Measurements from ENCODE around the gene PRKAG1. TPM values are rescaled to one million over a fixed set of nuclear protein-coding genes. Genes with fewer than 3 reads are reported as not detected.

PRKAG1 gene
- total RNA-seq, 1 donor from 2014 or later, result 49.2 TPM

DNA sequence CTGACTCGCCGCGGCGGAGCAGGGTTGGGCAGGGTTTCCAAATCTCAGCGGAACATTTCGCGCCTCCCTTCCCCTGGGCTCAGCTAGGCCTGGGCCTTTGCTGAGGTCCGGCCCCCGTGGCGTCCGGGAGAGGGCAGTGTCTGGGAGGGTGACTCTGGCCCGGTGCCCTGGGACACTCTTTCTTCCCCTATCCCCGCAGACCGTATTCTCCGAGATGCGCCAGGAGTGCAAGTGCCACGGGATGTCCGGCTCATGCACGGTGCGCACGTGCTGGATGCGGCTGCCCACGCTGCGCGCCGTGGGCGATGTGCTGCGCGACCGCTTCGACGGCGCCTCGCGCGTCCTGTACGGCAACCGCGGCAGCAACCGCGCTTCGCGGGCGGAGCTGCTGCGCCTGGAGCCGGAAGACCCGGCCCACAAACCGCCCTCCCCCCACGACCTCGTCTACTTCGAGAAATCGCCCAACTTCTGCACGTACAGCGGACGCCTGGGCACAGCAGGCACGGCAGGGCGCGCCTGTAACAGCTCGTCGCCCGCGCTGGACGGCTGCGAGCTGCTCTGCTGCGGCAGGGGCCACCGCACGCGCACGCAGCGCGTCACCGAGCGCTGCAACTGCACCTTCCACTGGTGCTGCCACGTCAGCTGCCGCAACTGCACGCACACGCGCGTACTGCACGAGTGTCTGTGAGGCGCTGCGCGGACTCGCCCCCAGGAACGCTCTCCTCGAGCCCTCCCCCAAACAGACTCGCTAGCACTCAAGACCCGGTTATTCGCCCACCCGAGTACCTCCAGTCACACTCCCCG is 37.4 kb downstream of the PRKAG1 start:
- peaks cover 44% of the 10 kb centered on the region for H3K4me1 ChIP-seq
- peaks cover 96% of the 10 kb centered on the region for H3K27me3 ChIP-seq (ENCODE audit: low read depth)
- intact Hi-C loops (cut with DNase I), result no loop called here
- TF ChIP-seq, protein P1, sequence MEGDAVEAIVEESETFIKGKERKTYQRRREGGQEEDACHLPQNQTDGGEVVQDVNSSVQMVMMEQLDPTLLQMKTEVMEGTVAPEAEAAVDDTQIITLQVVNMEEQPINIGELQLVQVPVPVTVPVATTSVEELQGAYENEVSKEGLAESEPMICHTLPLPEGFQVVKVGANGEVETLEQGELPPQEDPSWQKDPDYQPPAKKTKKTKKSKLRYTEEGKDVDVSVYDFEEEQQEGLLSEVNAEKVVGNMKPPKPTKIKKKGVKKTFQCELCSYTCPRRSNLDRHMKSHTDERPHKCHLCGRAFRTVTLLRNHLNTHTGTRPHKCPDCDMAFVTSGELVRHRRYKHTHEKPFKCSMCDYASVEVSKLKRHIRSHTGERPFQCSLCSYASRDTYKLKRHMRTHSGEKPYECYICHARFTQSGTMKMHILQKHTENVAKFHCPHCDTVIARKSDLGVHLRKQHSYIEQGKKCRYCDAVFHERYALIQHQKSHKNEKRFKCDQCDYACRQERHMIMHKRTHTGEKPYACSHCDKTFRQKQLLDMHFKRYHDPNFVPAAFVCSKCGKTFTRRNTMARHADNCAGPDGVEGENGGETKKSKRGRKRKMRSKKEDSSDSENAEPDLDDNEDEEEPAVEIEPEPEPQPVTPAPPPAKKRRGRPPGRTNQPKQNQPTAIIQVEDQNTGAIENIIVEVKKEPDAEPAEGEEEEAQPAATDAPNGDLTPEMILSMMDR (IDR thresholded peaks at IDR 0.05), result peak; percentile 19
- DNase-seq, result peak; percentile 57
- H3K36me3 ChIP-seq, result no peaks in the 10 kb centered on the region
- peak; percentile 38 to 60 for ATAC-seq
- H3K9me3 ChIP-seq, result no peaks in the 10 kb centered on the region
- H3K4me3 ChIP-seq, result peak overlapping the region; percentile 51
- no peak overlapping the region for H3K27ac ChIP-seq

DNA sequence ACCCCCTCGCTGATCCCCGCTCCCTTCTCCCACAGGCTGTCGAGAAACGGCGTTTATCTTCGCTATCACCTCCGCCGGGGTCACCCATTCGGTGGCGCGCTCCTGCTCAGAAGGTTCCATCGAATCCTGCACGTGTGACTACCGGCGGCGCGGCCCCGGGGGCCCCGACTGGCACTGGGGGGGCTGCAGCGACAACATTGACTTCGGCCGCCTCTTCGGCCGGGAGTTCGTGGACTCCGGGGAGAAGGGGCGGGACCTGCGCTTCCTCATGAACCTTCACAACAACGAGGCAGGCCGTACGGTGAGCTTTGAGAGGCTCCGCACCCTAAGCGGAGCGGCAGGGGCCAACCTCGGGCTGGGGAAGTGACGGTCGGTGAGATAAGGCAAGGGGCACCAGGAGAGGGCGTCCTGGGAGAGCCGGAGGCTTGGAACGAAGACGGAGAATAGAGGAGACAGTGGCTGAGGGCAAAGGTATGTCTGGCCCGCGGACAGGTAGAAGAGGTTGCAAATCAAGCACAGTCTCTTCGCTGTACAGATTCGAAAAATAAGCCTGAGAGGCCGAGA is 38.1 kb downstream of the PRKAG1 start:
- TF ChIP-seq, protein P1 (IDR thresholded peaks at IDR 0.05), result no peak
- Histone ChIP-seq H3K27ac (no peak overlapping the region), H3K27me3 (ENCODE audit: low read depth) (peaks cover 95% of the 10 kb centered on the region), H3K36me3 (no peaks in the 10 kb centered on the region), H3K4me3 (peak overlapping the region; percentile 51), H3K4me1 (peaks cover 44% of the 10 kb centered on the region), H3K9me3 (no peaks in the 10 kb centered on the region)
- ATAC-seq (peak; percentile 4 to 24), DNase-seq (peak; percentile 58)
- intact Hi-C loops (cut with DNase I), result no loop called here

DNA sequence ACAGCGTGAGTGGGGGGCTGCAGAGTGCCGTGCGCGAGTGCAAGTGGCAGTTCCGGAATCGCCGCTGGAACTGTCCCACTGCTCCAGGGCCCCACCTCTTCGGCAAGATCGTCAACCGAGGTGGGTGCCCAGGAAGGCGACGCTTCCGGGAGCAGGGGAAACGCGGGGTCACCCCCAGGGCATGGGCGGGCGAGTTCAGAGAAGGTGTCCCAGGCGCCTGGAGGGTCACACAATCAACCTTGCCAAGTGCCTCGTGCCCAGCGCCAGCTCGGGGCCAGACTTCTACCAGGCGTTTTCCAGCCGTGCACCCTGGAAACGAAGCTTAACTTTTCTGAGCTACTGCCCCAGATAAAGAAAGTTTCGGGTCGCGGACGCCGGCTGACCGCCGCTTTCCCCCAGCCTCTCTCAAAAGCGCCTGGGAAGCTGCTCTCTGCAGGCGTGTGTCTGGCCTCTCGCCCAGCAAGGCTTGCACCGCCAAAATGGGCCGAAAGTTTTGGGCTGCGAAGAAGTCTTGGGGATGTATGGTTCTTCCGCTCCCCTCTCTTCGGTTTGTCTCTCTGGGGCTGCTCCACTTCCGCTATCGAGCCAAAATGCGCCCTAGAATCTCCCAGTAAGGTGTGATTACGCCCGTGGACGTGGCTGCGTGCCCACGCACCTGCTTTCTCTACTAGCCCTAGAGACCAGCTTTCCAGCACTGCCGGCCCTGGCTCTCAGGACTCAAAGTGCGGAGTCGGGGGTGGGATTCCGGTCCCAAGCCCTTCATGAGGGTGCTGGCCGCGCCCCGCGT is 38.8 kb downstream of the PRKAG1 start:
- Histone ChIP-seq H3K36me3 (no peaks in the 10 kb centered on the region), H3K9me3 (no peaks in the 10 kb centered on the region), H3K4me3 (peak overlapping the region; percentile 51), H3K27me3 (ENCODE audit: low read depth) (peaks cover 93% of the 10 kb centered on the region), H3K4me1 (peaks cover 44% of the 10 kb centered on the region), H3K27ac (no peak overlapping the region)
- TF ChIP-seq, protein P1 (IDR thresholded peaks at IDR 0.05), result no peak
- DNase-seq (no peak), ATAC-seq (peak; percentile 6 to 19)
- intact Hi-C loops (cut with DNase I), result no loop called here

DNA sequence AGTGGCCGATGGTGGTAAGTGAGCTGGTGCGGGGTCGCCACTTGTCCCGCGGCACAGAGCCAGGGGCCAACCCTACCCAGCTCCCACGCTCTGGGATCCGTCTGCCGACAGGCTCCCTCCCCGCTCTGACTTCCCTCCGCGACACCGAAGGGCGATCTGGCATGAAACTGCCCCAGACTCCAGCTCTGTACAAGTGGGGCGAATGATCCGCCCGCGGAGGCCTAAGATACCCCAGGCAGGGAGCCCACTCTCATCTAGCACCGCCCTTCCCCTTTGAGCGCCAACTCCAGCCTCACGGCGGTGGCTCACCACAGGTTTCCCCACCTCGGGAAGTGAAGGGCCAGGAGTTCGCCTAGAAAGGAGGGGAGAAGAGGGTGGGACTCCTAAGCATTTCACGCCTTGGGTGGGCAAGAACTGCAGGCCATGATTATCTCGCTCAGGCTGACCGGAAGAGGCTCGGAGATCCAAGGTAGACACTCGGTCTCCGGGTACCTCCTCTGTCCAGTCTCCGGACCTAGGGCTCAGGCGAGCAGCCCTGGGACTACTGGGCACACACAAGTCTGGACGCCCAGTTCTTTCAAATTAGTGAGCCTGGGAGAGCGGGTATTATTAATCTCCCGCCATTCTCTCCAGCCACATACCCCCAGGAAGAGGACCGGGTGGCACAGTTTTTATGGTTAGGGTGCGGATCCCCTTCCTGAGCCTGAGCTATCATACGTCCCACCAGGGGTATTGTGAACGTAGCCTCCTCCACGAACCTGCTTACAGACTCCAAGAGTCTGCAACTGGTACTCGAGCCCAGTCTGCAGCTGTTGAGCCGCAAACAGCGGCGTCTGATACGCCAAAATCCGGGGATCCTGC is 39.6 kb downstream of the PRKAG1 start:
- H3K27me3 ChIP-seq (ENCODE audit: low read depth), result peaks cover 92% of the 10 kb centered on the region
- peak overlapping the region; percentile 51 for H3K4me3 ChIP-seq
- H3K36me3 ChIP-seq, result no peaks in the 10 kb centered on the region
- H3K27ac ChIP-seq, result no peak overlapping the region
- TF ChIP-seq, protein P1 (IDR thresholded peaks at IDR 0.05), result no peak
- DNase-seq (no peak), ATAC-seq (peak; percentile 1 to 6)
- H3K4me1 ChIP-seq, result peaks cover 44% of the 10 kb centered on the region
- intact Hi-C loops (cut with DNase I), result no loop called here
- H3K9me3 ChIP-seq, result no peaks in the 10 kb centered on the region

DNA sequence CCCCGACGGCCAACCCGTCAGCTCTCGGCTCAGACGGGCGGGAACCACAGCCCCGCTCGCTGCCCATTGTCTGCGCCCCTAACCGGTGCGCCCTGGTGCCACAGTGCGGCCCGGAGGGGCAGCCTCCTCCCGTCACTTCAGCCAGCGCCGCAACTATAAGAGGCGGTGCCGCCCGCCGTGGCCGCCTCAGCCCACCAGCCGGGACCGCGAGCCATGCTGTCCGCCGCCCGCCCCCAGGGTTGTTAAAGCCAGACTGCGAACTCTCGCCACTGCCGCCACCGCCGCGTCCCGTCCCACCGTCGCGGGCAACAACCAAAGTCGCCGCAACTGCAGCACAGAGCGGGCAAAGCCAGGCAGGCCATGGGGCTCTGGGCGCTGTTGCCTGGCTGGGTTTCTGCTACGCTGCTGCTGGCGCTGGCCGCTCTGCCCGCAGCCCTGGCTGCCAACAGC is 40.3 kb downstream of the PRKAG1 start, which contains the start of gene WNT1:
Gene WNT1 (plus strand): TSS at position 32 of the 450 bp plus-strand sequence. CDS start 329 bp downstream, at position 361.
- intact Hi-C loops (cut with DNase I), result no loop called here
- ATAC-seq (peak; percentile 1 to 23), DNase-seq (no peak)
- Histone ChIP-seq H3K9me3 (no peaks in the 10 kb centered on the region), H3K27ac (no peak within 1 kb of the TSS), H3K27me3 (ENCODE audit: low read depth) (peaks cover 92% of the 10 kb centered on the region), H3K4me3 (peak within 1 kb of the TSS; percentile 51), H3K36me3 (no peaks in the 10 kb centered on the region), H3K4me1 (peaks cover 44% of the 10 kb centered on the region)
- TF ChIP-seq, protein P1 (IDR thresholded peaks at IDR 0.05), result peak; percentile 31
